Sigmoid colon (tissue), 4 donors: ENCODE results near the gene PLEKHG5.

Experiments
- CTCF ChIP-seq, 4 experiments: fragments of 450-650 bp in 3 of 4; fragments of 200-600 bp in 1 of 4; IDR thresholded peaks; one replicate each; pipeline ENCODE4 v1.5.1; 2016 to 2019; ENCODE audit warnings: antibody characterized with exemption in 4 of 4, mild to moderate bottlenecking in 3 of 4, moderate library complexity in 2 of 4
- POLR2A ChIP-seq, 2 donors: fragments of 450-650 bp; IDR thresholded peaks; one replicate each; pipeline ENCODE4 v1.6.1; 2016; ENCODE audit warnings: antibody characterized with exemption in 2 of 2, mild to moderate bottlenecking in 2 of 2, moderate library complexity in 2 of 2
- POLR2AphosphoS5 ChIP-seq, 4 donors: sonication (generic); formaldehyde crosslinking; IDR thresholded peaks; one replicate each; pipeline ENCODE4 v1.6.1; 2017; ENCODE audit warnings: antibody characterized with exemption in 4 of 4

GRCh38 chr1:6467224-6467623, 24.2 kb downstream of the PLEKHG5 start:
- TF ChIP-seq CTCF (IDR thresholded peaks at IDR 0.05): no peak
- no peak for TF ChIP-seq POLR2AphosphoS5 (IDR thresholded peaks at IDR 0.05)
- no peak for TF ChIP-seq POLR2A (IDR thresholded peaks at IDR 0.05)
